Small intestine (tissue), 7 donors: ENCODE measurements around the gene RNLS. TPM values are rescaled to one million over a fixed set of nuclear protein-coding genes. Genes with fewer than 3 reads are reported as not detected.
"Not testable (repeated sequence)": the region's sequence is repeated elsewhere in the genome, so short reads cannot be mapped to it uniquely, and the experiment has no call there.

Experiments used
- DNase-seq, 2 donors: peaks; one replicate each; pipeline versions ENCODE4 v3.0.0 to v3.0.0-alpha.2; 2013
- FAIRE-seq: peaks from 2 replicates; lab custom pipeline; 2012; peaks lifted over from hg19 to GRCh38; lab: Jason Lieb, UNC
- H3K27ac ChIP-seq, 3 donors: one replicate each; pipeline ENCODE4 v1.5.1; 2013; ENCODE audit warnings: low read length in 2 of 3, mild to moderate bottlenecking in 2 of 3, control low read depth in 1 of 3, inconsistent platforms in 1 of 3, low read depth in 1 of 3, moderate library complexity in 1 of 3
- H3K27me3 ChIP-seq, 3 donors: one replicate each; pipeline ENCODE4 v1.6.1; 2013; ENCODE audit warnings: low read length in 3 of 3, inconsistent platforms in 1 of 3; ENCODE audit not compliant: control insufficient read depth in 3 of 3, insufficient read depth in 3 of 3
- H3K36me3 ChIP-seq, 3 donors: one replicate each; pipeline ENCODE4 v1.6.1; 2013; ENCODE audit warnings: low read length in 3 of 3, inconsistent platforms in 1 of 3, low read depth in 1 of 3, mild to moderate bottlenecking in 1 of 3, moderate library complexity in 1 of 3; ENCODE audit not compliant: control insufficient read depth in 3 of 3, insufficient read depth in 2 of 3
- H3K4me1 ChIP-seq, 3 donors: one replicate each; pipeline ENCODE4 v1.6.1; 2013; ENCODE audit warnings: low read length in 2 of 3, inconsistent platforms in 1 of 3, low read depth in 1 of 3, mild to moderate bottlenecking in 1 of 3, moderate library complexity in 1 of 3; ENCODE audit not compliant: control insufficient read depth in 3 of 3, insufficient read depth in 2 of 3
- H3K4me3 ChIP-seq, 3 donors: one replicate each; pipeline ENCODE4 v1.5.1; 2013; ENCODE audit warnings: low read length in 3 of 3, control low read depth in 1 of 3, inconsistent platforms in 1 of 3, low read depth in 1 of 3, mild to moderate bottlenecking in 1 of 3, moderate library complexity in 1 of 3
- H3K9me3 ChIP-seq, 2 donors: one replicate each; pipeline ENCODE4 v1.6.1; 2013; ENCODE audit warnings: low read depth in 1 of 2, low read length in 1 of 2; ENCODE audit not compliant: control insufficient read depth in 2 of 2, insufficient read depth in 1 of 2
- WGBS, 3 donors: extraction: QIAGEN DNeasy Blood & Tissue Kit; methylation state at CpG; one replicate each; pipeline ENCODE4 v1.1.7; 2013; 5-methylcytosine and 5-hydroxymethylcytosine counted together
- polyA plus RNA-seq, 4 donors: library from polyadenylated mRNA; stranded (reverse) in 3 of 4; unstranded in 1 of 4; fragments of 200-250 nt in 3 of 4; fragments of 120-200 nt in 1 of 4; gene quantifications; one replicate each; pipeline versions ENCODE4 v1.2.1 to v1.2.3, GENCODE V29; 2013
- donor health status: healthy with polysubstance abuse.
- donor health status: control.
- donor health status: control.
- donor health status: Bipolar disorder and iron deficiency.
- donor health status: healthy.

The RNLS gene
- polyA plus RNA-seq, 4 donors, result 8.6 to 24.0 (median 12.8) TPM

DNA sequence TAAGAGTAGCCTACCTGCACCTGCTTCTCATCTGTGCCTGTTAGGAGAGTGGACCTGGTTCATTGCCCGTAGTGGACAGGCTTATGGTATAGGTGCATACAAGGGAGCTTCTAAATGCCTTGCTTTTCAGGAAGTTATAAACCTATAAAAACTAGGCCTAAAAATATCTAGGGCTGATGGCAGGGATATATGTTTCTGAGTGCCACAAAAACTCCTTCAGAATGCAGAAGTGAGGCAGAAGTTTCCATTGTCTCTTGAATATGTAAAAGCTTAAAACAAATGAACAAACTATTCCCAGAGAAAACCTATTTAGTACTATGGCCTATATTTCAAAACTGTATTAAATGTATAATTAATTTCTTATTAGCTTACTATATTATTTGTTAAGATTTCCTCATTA, 91.8 kb downstream of the RNLS start:
- no peaks in the 10 kb centered on the region for H3K36me3 ChIP-seq
- 86 to 96% (median 92%) methylated on average over 1 of the region's 1 CpG for WGBS, 3 donors
- no peak overlapping the region for H3K27ac ChIP-seq
- no peak overlapping the region for H3K4me3 ChIP-seq
- H3K4me1 ChIP-seq, result no peaks in the 10 kb centered on the region
- no peaks in the 10 kb centered on the region for H3K9me3 ChIP-seq
- FAIRE-seq (no peak), DNase-seq (no peak)
- H3K27me3 ChIP-seq, result no peaks in the 10 kb centered on the region

DNA sequence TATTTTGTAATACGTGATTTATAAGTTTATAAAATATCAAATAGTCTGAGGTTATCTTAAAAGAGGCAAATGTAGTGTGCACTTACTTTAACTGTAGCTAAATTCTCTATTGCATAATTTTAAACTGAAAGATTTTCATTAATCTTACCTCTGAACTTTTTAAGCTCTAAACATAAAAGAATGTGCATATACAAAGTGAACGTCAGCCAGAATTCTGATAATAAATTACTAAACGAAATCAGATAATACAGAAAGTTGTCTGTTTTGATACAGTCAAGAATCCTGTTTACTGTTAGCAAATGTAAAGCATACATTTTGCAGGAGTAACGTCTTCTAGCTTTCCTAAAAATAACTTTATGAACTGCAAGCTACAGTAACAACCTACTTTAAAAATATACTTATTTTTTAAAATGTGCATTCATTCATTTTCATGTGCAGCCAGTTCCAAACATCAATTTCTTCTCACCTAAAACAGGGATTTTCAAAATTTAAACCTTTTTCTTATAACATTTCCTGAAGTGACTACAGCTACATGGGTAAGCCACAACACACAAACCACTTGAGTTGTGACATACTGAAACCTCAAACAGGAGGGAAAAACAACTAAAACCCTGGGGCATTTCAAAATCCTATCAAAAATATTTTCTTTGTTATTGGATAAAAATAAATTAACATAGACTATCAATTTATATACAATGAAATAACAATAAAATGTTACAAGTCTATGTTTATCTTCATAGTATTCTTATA, 92.7 kb downstream of the RNLS start:
- WGBS, 3 donors, result 76 to 84% (median 83%) methylated on average over 4 of the region's 4 CpGs
- DNase-seq, result no peak
- no peaks in the 10 kb centered on the region for H3K4me1 ChIP-seq
- no peak for FAIRE-seq
- no peaks in the 10 kb centered on the region for H3K36me3 ChIP-seq
- H3K4me3 ChIP-seq, result no peak overlapping the region
- H3K27me3 ChIP-seq, result no peaks in the 10 kb centered on the region
- no peak overlapping the region for H3K27ac ChIP-seq
- H3K9me3 ChIP-seq, result no peaks in the 10 kb centered on the region

- DNase-seq (no peak), FAIRE-seq (no peak)
- no peaks in the 10 kb centered on the region for H3K36me3 ChIP-seq
- no peak overlapping the region for H3K4me3 ChIP-seq
- WGBS, 3 donors, result 8 to 53% (median 23%) methylated on average over 1 of the region's 1 CpG
- no peaks in the 10 kb centered on the region for H3K9me3 ChIP-seq
- no peaks in the 10 kb centered on the region for H3K4me1 ChIP-seq
- H3K27me3 ChIP-seq, result no peaks in the 10 kb centered on the region
- H3K27ac ChIP-seq, result no peak overlapping the region
Measured at GRCh38 chr10:88489107-88489506, 94.0 kb downstream of the RNLS start.

GRCh38 chr10:88486816-88487215, 96.3 kb downstream of the RNLS start:
- H3K4me1 ChIP-seq, H3K9me3 ChIP-seq, DNase-seq, H3K4me3 ChIP-seq, H3K36me3 ChIP-seq, H3K27ac ChIP-seq, H3K27me3 ChIP-seq, FAIRE-seq: not testable (repeated sequence)
- WGBS, 3 donors, result 98 to 99% (median 98%) methylated on average over 2 of the region's 2 CpGs

GRCh38 chr10:88482220-88482619, 100.9 kb downstream of the RNLS start:
- Histone ChIP-seq H3K27me3 (no peaks in the 10 kb centered on the region), H3K4me3 (no peak overlapping the region), H3K36me3 (no peaks in the 10 kb centered on the region), H3K27ac (no peak overlapping the region), H3K4me1 (no peaks in the 10 kb centered on the region), H3K9me3 (peaks cover 0 to 2% of the 10 kb centered on the region in 2 donors)
- DNase-seq (no peak), FAIRE-seq (no peak)
- 75 to 90% (median 88%) methylated on average over 2 of the region's 2 CpGs for WGBS, 3 donors

DNA sequence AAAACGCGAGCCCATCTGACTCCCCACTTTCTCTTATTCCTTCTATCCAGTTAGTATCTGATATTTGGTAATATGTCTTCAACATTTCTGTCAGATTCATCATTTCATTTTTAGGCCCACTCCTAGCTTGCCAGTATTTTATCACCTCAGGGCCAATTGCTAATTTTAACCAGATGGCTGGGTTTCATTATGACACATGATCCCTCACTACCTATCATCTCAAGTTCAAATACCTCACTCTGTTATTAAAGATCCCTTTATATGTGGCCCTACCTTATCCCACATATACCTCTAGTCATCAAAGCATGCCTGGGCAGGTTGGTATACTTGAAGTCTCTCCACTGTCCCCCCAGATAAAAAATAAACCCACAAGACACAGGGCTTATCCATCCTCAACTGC, 104.9 kb downstream of the RNLS start:
- peaks cover 0 to 2% (median 0%) of the 10 kb centered on the region in 3 donors for H3K4me1 ChIP-seq
- no peak for DNase-seq
- 95 to 97% (median 96%) methylated on average over 2 of the region's 2 CpGs for WGBS, 3 donors
- peaks cover 0 to 2% of the 10 kb centered on the region in 2 donors for H3K9me3 ChIP-seq
- no peak overlapping the region for H3K27ac ChIP-seq
- no peak for FAIRE-seq
- H3K4me3 ChIP-seq, result no peak overlapping the region
- H3K27me3 ChIP-seq, result no peaks in the 10 kb centered on the region
- no peaks in the 10 kb centered on the region for H3K36me3 ChIP-seq

- Histone ChIP-seq H3K9me3 (no peaks in the 10 kb centered on the region), H3K27me3 (no peaks in the 10 kb centered on the region), H3K4me3 (no peak overlapping the region), H3K4me1 (peaks cover 0 to 2% (median 0%) of the 10 kb centered on the region in 3 donors), H3K27ac (no peak overlapping the region), H3K36me3 (no peaks in the 10 kb centered on the region)
- no peak for FAIRE-seq
- no peak for DNase-seq
- WGBS, 3 donors, result 95 to 97% (median 97%) methylated on average over 4 of the region's 4 CpGs
Measured at GRCh38 chr10:88477343-88478085, 105.6 kb downstream of the RNLS start.

- DNase-seq (no peak), FAIRE-seq (no peak)
- Histone ChIP-seq H3K4me1 (peaks cover 0 to 2% (median 0%) of the 10 kb centered on the region in 3 donors), H3K9me3 (peaks cover 0 to 6% of the 10 kb centered on the region in 2 donors), H3K27ac (no peak overlapping the region), H3K4me3 (no peak overlapping the region), H3K27me3 (no peaks in the 10 kb centered on the region), H3K36me3 (no peaks in the 10 kb centered on the region)
- WGBS, 3 donors, result 77 to 83% (median 80%) methylated on average over 7 of the region's 7 CpGs
Measured at GRCh38 chr10:88474884-88475844, 108.0 kb downstream of the RNLS start.
